GM18505 (cell line): ENCODE measurements around the gene CHRNA1.

ENCODE experiments used
- ATAC-seq: cut with Tn5 transposase; IDR thresholded peaks from one replicate; pipeline ENCODE4 v1.9.1; 2021; ENCODE audit not compliant: unreplicated experiment
- POLR2A ChIP-seq: IDR thresholded peaks from 4 replicates; pipeline ENCODE4 v1.6.1; 2011; ENCODE audit warnings: borderline replicate concordance; ENCODE audit not compliant: insufficient read depth, insufficient read length; ENCODE audit errors: extremely low read depth

Gene CHRNA1

GRCh38 chr2:174763780-174764179, 492 bp downstream of the CHRNA1 start:
- TF ChIP-seq POLR2A: no peak

GRCh38 chr2:174762464-174762863, 1.8 kb downstream of the CHRNA1 start:
- no peak for ATAC-seq
- TF ChIP-seq POLR2A: no peak

More at GRCh38 chr2:174763780-174764179, 492 bp downstream of the CHRNA1 start:
- ATAC-seq: no peak

GRCh38 chr2:174761837-174762236, 2.4 kb downstream of the CHRNA1 start:
- TF ChIP-seq POLR2A: no peak
- no peak for ATAC-seq

DNA sequence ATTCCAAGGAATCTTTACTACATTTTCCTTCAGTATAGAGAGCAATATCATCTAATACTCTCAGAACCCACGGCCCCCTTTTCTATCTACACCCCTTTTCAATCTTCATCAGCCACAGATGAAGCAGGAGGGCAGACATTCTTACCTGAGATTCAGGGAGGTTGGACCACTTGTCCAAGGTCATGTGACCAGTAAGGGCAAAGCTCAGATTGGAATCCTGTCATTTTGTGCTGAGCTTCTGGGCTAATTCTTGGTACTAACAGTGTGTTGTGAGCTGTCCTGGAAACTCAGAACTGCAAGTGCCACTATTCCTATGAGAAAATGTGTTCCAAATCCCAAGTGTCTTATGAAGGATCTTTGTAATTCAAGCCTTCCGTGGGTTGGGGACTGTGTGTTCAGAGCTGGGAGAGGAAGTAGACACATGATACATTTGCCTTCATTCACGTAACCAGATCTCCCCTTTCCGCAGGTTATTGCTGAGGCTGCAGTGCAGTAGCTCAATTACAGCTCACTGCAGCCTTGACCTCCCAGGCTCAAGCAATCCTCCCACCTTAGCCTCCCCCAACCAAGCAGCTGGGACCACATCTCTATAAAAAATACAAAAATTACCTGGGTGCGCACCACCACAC, 3.3 kb downstream of the CHRNA1 start:
- TF ChIP-seq POLR2A: no peak

GRCh38 chr2:174759381-174760065, 4.7 kb downstream of the CHRNA1 start:
- ATAC-seq: no peak
- TF ChIP-seq POLR2A: no peak

More for the DNA sequence above, 3.3 kb downstream of the CHRNA1 start:
- no peak for ATAC-seq

DNA sequence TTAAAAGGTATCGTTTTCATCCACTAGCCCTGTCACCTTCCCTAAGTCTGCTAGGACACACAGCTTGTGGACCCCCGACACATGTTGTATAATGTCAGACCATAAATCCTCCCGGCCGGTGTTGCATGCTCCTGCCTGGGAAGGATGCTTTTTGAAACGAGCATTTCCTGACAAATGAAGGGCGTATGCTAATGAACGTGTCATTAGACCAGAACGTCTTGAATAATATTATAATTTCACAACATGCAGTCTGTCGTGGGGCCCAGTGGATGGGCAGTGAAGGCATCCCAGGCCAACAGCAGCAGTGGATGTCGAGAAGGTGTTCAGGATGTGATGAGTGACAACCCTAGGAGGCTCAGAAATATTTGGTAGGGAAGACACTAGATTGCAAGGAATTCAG, 7.5 kb downstream of the CHRNA1 start:
- no peak for ATAC-seq
- no peak for TF ChIP-seq POLR2A

DNA sequence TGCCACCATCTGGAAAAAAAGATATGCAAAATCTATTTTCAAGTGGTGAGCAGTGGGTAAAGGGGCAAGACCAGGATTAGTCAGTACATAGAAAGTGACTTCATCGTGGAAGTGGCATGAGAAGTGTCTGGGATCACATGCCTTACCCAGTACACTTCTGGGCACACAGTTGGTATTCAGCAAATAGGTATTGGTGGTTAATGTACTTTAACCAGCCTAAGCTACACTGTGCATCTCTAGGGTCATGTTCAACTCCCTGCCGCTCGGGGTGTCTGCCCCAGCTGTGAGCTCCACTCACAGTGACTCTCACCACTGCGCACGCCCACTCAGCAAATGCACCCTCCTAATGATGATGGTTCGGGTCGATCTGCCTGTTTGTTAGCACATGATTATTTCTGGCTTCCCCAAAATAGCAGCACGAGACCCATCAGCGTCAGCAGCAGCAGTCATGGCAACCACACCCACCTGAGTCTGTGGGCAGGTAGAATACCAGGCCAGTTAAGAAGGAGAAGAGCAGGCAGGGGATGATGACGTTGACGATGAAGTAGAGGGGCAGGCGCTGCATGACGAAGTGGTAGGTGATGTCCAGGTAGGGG, 11.1 kb downstream of the CHRNA1 start:
- ATAC-seq: peak; percentile 19
- no peak for TF ChIP-seq POLR2A

DNA sequence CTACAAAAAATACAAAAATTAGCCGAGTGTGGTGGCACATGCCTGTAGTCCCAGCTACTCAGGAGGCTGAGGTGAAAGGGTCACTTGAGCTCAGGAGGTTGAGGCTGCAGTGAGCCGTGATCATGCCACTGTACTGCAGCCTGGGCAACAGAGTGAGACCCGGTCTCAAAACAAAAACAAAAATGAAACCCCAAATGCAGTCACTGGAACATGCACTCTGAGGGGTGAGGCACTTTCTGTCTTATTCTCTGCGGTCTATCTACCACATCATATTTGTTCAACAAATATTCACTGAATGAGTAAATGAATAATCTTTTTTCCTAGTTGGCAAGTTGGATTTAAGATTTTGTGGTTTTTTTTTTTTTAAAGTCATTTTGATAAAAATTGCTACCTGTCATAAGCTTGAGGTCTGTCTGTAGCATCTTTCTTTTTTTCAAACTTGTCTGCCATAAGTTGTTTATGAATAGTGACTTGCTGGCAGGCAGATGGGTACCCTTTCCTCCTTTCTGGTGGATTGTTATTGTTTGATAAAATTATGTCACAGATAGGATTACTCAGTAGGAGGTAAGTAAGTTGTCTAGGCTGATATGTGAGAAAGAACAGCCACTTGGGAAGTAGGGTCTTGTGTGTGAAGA, 11.8 kb downstream of the CHRNA1 start:
- ATAC-seq: peak; percentile 80
- no peak for TF ChIP-seq POLR2A

DNA sequence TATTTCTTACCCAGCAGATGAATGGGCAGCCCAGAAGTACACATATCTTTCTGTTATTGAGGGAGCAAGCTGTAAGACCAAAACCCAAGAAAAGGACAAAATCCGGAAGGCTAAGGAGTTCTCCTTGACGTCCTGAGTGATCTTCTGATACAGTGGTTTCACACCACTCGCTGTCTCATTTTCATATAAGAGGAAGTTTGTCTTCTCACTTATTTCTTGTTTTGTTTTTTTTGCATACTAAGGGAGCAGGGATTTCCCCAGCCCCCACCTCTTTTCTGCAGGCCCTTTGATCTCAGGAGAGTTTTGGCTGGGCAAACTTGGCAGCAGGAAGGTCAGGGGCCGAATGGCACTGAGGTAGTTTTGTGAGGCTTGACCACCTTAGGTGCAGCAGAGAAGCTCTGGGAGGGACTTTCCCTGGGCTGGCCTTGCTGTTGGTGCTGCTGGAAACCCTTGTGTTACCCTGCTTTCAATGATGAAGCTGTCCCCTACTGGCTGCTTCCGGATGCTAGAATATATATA, 13.3 kb downstream of the CHRNA1 start:
- TF ChIP-seq POLR2A: no peak
- peak; percentile 41 for ATAC-seq

DNA sequence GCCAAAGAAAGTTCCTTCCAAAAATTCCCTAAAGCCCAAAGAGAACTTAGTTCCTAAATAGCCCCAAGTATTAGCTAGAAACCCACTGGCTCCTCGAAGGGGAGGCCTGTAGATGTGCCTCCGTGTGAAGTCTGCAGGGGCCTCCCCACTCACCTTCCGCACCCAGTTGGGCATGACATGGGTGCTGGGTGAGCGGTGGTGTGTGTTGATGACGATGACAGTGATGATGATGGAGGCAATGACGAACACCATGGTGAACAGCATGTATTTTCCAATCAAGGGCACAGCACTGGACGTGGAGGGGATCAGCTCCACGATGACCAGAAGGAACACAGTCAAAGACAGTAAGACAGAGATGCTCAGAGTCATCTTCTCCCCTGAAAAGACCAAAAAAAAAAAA, 14.5 kb downstream of the CHRNA1 start:
- no peak for TF ChIP-seq POLR2A
- ATAC-seq: no peak

DNA sequence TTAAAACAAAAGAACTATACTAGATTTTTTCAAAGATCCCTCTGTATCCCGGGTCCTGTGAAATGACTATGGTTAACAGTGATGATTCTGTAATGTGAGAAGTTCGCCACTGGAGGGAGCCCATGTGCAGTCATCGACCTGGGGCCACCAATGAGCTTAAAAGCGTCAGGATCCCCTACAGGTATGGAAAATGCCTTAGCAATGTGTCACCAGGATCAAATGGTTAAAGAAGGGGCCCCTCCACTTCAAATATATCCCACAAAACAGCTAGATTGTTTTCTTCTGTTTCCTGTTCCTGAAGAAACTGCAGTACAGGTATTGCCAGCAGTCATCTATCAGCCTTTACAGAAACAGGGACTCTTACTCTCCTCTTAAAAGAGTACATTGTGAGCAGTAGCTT, 15.3 kb downstream of the CHRNA1 start:
- no peak for TF ChIP-seq POLR2A
- no peak for ATAC-seq

DNA sequence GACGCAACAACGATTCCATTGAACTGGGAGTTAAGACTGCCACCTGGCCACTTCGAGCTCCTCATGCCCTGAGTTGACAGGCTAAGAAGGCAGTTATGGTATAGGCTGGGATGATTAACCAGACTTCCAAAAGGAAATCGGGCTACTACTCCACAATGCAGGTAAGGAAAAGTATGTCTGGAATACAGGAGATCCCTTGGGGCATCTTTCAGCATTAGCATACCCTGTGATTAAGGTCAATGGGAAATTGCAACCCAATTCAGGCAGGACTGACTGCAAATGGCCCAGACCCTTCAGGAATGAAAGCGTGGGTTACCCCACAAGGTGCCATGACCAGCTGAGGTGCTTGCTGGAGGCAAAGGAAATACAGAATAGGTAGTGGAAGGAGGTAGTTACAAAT, 19.1 kb downstream of the CHRNA1 start:
- TF ChIP-seq POLR2A: no peak
- no peak for ATAC-seq

DNA sequence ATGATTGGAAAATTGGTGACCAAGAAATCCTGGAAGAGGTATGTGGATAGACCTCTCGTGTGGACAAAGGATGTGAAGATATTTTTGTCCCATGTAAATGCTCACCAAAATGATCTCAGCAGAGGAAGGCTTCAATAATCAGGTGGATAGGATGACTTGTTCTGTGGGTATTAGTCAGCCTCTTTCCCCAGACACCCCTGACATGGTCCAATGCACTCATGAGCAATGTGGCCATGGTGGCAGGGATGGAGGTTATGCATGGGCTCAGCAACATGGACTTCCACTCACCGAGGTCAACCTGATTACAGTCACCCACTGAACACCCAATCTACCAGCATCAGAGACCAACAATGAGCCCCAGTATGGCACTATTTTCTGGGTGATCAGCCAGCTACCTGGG, 20.2 kb downstream of the CHRNA1 start:
- TF ChIP-seq POLR2A: no peak
- no peak for ATAC-seq
